SH-SY5Y (cell line): ENCODE measurements around the gene PDXK.

Experiments
- GATA2 ChIP-seq: IDR thresholded peaks from 2 replicates; pipeline ENCODE4 v1.6.1; 2011; ENCODE audit warnings: mild to moderate bottlenecking, low read depth, low read length
- GATA3 ChIP-seq: IDR thresholded peaks from 2 replicates; pipeline ENCODE4 v1.6.1; 2011; ENCODE audit warnings: low read depth, mild to moderate bottlenecking, low read length, moderate library complexity

- TF ChIP-seq GATA2: no peak
- TF ChIP-seq GATA3: no peak
These were observed 43.1 kb upstream of the PDXK start for GRCh38 chr21:43675871-43676270.
